ENCODE measurements around the gene MRPL38. TPM values are rescaled to one million over a fixed set of nuclear protein-coding genes. Genes with fewer than 3 reads are reported as not detected.

The MRPL38 gene
- total RNA-seq, 3 donors from 2014 or later (not counting 1 experiment from before 2014, with no cell fraction given): 68.6 to 110 (median 96.7) TPM

DNA sequence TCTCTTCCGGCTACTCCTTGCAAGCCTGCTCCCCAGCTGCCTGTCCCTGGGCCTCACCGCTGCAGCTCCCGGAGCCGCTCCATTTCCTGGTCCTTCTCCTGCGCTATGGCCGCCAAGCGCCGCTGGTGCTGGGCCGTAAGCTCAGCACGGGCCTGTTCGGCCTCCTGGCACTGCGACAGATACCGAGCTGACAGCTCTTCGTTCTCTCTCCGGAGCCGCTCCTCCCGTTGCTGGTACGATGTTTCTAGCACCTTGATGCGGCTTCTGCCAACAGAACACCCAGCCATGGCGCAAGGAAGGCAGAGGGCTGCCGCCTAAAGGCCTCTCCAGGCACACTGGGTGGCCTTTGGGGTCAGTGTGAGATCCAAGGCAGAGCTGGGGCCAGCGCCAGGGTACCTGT lies 14.9 kb upstream of the MRPL38 start:
- no peak for DNase-seq
- no peaks in the 10 kb centered on the region for H3K9me3 ChIP-seq (ENCODE audit: control insufficient read depth, insufficient read depth, low read length)
- peaks cover 0 to 5% of the 10 kb centered on the region in 2 donors for H3K4me1 Mint-ChIP-seq
- H3K27ac Mint-ChIP-seq: no peak overlapping the region
- intact Hi-C loops (cut with micrococcal nuclease): no loop called here
- H3K27me3 ChIP-seq (ENCODE audit: control insufficient read depth, insufficient read depth, low read length): no peaks in the 10 kb centered on the region
- no peak overlapping the region for H3K27ac ChIP-seq (ENCODE audit: low read length)
- peaks cover 11% of the 10 kb centered on the region for H3K4me1 ChIP-seq (ENCODE audit: control insufficient read depth, insufficient read depth, low read length)
- 99% methylated on average over 22 of the region's 22 CpGs for WGBS (ENCODE audit: insufficient coverage)
- no peak overlapping the region for H3K4me3 ChIP-seq (ENCODE audit: low read length)
- H3K27me3 Mint-ChIP-seq (ENCODE audit: low read depth in 2 of 2): no peaks in the 10 kb centered on the region
- H3K9me3 Mint-ChIP-seq: no peaks in the 10 kb centered on the region
- H3K4me3 Mint-ChIP-seq: no peak overlapping the region
- H3K36me3 ChIP-seq (ENCODE audit: control insufficient read depth, insufficient read depth, low read length): peaks cover under 1% of the 10 kb centered on the region
- TF ChIP-seq, protein P1, sequence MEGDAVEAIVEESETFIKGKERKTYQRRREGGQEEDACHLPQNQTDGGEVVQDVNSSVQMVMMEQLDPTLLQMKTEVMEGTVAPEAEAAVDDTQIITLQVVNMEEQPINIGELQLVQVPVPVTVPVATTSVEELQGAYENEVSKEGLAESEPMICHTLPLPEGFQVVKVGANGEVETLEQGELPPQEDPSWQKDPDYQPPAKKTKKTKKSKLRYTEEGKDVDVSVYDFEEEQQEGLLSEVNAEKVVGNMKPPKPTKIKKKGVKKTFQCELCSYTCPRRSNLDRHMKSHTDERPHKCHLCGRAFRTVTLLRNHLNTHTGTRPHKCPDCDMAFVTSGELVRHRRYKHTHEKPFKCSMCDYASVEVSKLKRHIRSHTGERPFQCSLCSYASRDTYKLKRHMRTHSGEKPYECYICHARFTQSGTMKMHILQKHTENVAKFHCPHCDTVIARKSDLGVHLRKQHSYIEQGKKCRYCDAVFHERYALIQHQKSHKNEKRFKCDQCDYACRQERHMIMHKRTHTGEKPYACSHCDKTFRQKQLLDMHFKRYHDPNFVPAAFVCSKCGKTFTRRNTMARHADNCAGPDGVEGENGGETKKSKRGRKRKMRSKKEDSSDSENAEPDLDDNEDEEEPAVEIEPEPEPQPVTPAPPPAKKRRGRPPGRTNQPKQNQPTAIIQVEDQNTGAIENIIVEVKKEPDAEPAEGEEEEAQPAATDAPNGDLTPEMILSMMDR (IDR thresholded peaks at IDR 0.05): no peak
- H3K36me3 Mint-ChIP-seq: no peaks in the 10 kb centered on the region
- ATAC-seq: no peak

GRCh38 chr17:75917917-75918445 lies 13.3 kb upstream of the MRPL38 start:
- Mint-ChIP-seq H3K36me3 (no peaks in the 10 kb centered on the region), H3K4me1 (peaks cover 0 to 5% of the 10 kb centered on the region in 2 donors)

DNA sequence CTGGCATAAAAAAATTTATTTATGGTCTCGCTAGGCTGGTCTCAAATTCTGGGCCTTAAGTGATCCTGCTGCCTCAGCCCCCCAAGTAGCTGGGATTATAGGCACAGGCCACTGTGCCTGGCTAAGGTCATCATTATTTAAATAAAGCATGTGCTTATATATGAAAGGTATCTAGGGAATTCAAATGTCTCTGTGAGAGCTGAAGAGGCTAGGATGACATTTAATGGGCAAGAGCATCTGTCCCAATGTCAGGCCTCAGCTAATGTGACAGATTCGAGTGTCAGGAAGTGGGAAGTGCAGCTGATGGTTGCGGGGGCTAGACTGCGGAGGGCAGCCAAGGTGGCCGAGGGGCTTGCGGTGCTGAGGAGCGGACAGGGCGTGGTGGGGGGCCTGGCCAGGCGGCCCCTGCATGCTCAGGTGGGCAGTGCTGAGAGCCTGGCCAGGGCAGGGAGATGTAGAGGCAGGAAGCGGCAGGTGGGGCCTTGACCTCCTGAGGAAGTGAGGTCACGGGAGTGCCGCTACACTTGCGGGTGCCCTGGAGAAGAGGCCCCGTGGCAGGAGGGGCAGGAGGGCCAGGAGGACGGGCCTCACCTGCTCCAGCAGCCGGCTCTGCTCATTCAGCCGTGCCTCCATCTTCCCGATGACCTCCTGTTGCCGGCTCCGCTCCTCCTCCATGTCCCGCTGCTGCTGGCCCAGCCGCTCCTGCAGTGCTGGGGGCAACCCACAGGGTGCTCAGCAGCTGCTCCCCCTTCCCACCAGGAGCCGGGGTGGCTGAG lies 12.6 kb upstream of the MRPL38 start:
- 81% methylated on average over 23 of the region's 23 CpGs for WGBS (ENCODE audit: insufficient coverage)
- no peaks in the 10 kb centered on the region for H3K27me3 ChIP-seq (ENCODE audit: control insufficient read depth, insufficient read depth, low read length)
- no peak overlapping the region for H3K27ac ChIP-seq (ENCODE audit: low read length)
- H3K4me3 Mint-ChIP-seq: no peak overlapping the region
- H3K27ac Mint-ChIP-seq: peak overlapping the region in 1 of 2 donors; percentile 72
- peaks cover 11% of the 10 kb centered on the region for H3K4me1 ChIP-seq (ENCODE audit: control insufficient read depth, insufficient read depth, low read length)
- no peaks in the 10 kb centered on the region for H3K27me3 Mint-ChIP-seq (ENCODE audit: low read depth in 2 of 2)
- no peak for DNase-seq
- no peaks in the 10 kb centered on the region for H3K9me3 Mint-ChIP-seq
- H3K36me3 ChIP-seq (ENCODE audit: control insufficient read depth, insufficient read depth, low read length): peaks cover 5% of the 10 kb centered on the region
- H3K36me3 Mint-ChIP-seq: no peaks in the 10 kb centered on the region
- H3K4me1 Mint-ChIP-seq: peaks cover 0 to 5% of the 10 kb centered on the region in 2 donors
- no peaks in the 10 kb centered on the region for H3K9me3 ChIP-seq (ENCODE audit: control insufficient read depth, insufficient read depth, low read length)
- no peak for ATAC-seq
- TF ChIP-seq, protein P1 (IDR thresholded peaks at IDR 0.05): no peak
- intact Hi-C loops (cut with micrococcal nuclease): no loop called here
- no peak overlapping the region for H3K4me3 ChIP-seq (ENCODE audit: low read length)

More at GRCh38 chr17:75917917-75918445, 13.3 kb upstream of the MRPL38 start:
- DNase-seq (no peak), ATAC-seq (no peak)
- intact Hi-C loops (cut with micrococcal nuclease): no loop called here
- H3K27ac Mint-ChIP-seq: no peak overlapping the region
- TF ChIP-seq, protein P1 (IDR thresholded peaks at IDR 0.05): no peak
- H3K4me1 ChIP-seq (ENCODE audit: control insufficient read depth, insufficient read depth, low read length): peaks cover 11% of the 10 kb centered on the region
- no peaks in the 10 kb centered on the region for H3K9me3 ChIP-seq (ENCODE audit: control insufficient read depth, insufficient read depth, low read length)
- H3K36me3 ChIP-seq (ENCODE audit: control insufficient read depth, insufficient read depth, low read length): peaks cover 5% of the 10 kb centered on the region
- H3K27me3 ChIP-seq (ENCODE audit: control insufficient read depth, insufficient read depth, low read length): no peaks in the 10 kb centered on the region
- no peak overlapping the region for H3K4me3 Mint-ChIP-seq
- no peaks in the 10 kb centered on the region for H3K9me3 Mint-ChIP-seq
- H3K27me3 Mint-ChIP-seq (ENCODE audit: low read depth in 2 of 2): no peaks in the 10 kb centered on the region
- no peak overlapping the region for H3K4me3 ChIP-seq (ENCODE audit: low read length)
- 98% methylated on average over 31 of the region's 31 CpGs for WGBS (ENCODE audit: insufficient coverage)
- no peak overlapping the region for H3K27ac ChIP-seq (ENCODE audit: low read length)
